Stimulated activated memory B cell treated with anti-CD40 and anti-IgM and Interleukin-4, amounts not matched to agents 10 μg/mL and 1 μg/mL and 100 μg/mL, for 72 hours (primary cell): ENCODE results near the gene TRIM40.

Experiments used
- ATAC-seq: fragments of 150-1000 bp; cut with Tn5 transposase; 2 replicates; pipeline ENCODE4 v1.10.0; 2021
- H3K27ac Mint-ChIP-seq: one replicate; pipeline ENCODE4 v1.8.0; 2022; ENCODE audit warnings: mild to moderate bottlenecking, mixed read lengths
- H3K27me3 Mint-ChIP-seq: one replicate; pipeline ENCODE4 v1.8.0; 2022; ENCODE audit warnings: mixed read lengths
- H3K36me3 Mint-ChIP-seq: one replicate; pipeline ENCODE4 v1.8.0; 2022; ENCODE audit warnings: mixed read lengths
- H3K4me1 Mint-ChIP-seq: one replicate; pipeline ENCODE4 v1.8.0; 2022; ENCODE audit warnings: mixed read lengths
- H3K4me3 Mint-ChIP-seq: one replicate; pipeline ENCODE4 v1.8.0; 2022; ENCODE audit warnings: mild to moderate bottlenecking, moderate library complexity, mixed read lengths
- H3K9me3 Mint-ChIP-seq: one replicate; pipeline ENCODE4 v1.8.0; 2022; ENCODE audit warnings: mixed read lengths

TRIM40 gene

DNA sequence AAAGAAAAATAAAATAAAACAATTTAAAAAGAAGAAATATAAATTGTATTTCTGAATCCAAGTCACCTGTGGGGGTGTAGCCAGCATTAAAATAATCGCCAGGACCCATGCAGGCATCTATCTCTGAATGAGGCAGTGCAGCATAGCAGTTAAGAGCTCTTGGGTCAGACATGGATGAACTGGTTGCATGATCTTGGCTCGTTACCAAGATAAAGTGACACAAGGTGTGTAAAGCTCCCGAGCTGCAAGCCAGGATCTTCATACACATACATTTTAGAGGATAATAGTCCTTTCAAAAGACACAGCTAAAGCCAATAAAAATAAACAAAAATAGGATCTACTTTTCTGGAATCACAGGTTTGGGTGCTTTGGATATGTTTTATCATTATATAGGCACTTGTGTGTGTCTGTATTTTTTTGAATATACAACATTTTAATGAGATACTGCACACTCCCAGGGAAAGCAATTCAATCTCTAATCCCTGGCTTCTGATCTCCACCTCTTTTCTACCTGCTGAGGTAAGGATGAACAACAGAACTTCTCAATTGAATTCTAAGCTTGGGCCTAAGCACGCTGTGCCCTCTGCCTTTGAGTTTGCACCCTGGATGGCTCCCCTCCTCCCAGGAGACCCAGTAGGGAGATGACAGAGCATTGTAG, 16.2 kb downstream of the TRIM40 start:
- H3K27ac Mint-ChIP-seq: no peak overlapping the region
- no peak overlapping the region for H3K4me3 Mint-ChIP-seq
- peaks cover 53% of the 10 kb centered on the region for H3K27me3 Mint-ChIP-seq
- ATAC-seq: no peak
- H3K4me1 Mint-ChIP-seq: no peaks in the 10 kb centered on the region
- no peaks in the 10 kb centered on the region for H3K9me3 Mint-ChIP-seq
- H3K36me3 Mint-ChIP-seq: no peaks in the 10 kb centered on the region

DNA sequence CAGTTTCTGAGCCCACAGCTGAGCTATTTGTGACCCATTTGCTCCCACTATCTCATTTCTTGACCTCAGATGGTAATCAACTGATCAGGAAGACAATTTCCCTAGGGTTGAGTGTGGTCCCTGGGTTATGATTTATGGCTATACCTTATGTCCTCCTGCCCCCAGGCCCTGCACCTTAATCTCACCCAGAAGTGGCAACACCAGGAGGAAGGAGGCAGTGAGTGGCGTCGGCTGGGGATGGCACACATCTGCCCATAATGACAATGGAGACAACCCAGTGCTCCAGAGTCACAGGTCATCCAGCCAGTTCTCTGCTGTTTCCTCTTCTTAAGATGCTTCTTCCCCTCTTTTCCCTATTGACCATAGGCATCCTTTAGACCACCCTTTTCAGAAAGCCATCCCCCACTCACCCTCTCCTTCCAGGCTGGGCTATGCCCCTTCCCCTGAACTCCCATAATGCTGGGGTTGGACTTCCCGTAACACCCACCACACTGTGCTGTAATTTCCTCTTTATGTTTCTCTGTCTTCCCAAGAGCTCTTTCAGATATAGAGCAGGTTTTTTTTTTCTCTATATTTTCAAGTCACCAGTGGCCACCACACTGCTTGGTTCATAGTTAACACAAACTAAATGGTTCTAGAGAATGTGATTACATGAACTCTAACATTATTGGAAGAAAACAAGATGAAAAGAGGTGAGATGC, 17.1 kb downstream of the TRIM40 start:
- Mint-ChIP-seq H3K27me3 (peaks cover 46% of the 10 kb centered on the region), H3K9me3 (no peaks in the 10 kb centered on the region), H3K27ac (no peak overlapping the region), H3K4me1 (peaks cover 2% of the 10 kb centered on the region), H3K4me3 (no peak overlapping the region), H3K36me3 (no peaks in the 10 kb centered on the region)
- no peak for ATAC-seq

DNA sequence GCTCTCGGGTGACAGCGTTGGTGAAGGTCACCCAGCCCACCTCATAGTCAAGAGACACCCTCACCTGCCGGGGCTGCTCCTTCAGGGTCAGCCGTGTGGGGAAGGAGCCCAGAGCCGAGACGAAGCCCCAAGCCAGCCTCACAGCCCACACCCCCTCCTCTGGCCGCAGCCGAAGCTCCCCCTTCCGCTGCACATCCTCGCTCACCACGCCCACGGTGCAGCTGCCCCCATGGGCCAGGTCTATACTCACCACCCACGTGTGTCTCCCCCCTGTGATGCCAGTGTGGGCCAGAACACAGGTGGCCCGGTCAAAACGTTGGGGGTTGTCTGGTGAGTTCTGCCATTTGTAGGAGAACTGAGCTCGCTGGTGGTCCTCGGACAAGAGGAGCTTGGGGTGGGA, 18.1 kb downstream of the TRIM40 start:
- ATAC-seq: no peak
- no peak overlapping the region for H3K27ac Mint-ChIP-seq
- H3K27me3 Mint-ChIP-seq: peaks cover 37% of the 10 kb centered on the region
- no peaks in the 10 kb centered on the region for H3K9me3 Mint-ChIP-seq
- H3K4me3 Mint-ChIP-seq: no peak overlapping the region
- H3K36me3 Mint-ChIP-seq: no peaks in the 10 kb centered on the region
- peaks cover 10% of the 10 kb centered on the region for H3K4me1 Mint-ChIP-seq

DNA sequence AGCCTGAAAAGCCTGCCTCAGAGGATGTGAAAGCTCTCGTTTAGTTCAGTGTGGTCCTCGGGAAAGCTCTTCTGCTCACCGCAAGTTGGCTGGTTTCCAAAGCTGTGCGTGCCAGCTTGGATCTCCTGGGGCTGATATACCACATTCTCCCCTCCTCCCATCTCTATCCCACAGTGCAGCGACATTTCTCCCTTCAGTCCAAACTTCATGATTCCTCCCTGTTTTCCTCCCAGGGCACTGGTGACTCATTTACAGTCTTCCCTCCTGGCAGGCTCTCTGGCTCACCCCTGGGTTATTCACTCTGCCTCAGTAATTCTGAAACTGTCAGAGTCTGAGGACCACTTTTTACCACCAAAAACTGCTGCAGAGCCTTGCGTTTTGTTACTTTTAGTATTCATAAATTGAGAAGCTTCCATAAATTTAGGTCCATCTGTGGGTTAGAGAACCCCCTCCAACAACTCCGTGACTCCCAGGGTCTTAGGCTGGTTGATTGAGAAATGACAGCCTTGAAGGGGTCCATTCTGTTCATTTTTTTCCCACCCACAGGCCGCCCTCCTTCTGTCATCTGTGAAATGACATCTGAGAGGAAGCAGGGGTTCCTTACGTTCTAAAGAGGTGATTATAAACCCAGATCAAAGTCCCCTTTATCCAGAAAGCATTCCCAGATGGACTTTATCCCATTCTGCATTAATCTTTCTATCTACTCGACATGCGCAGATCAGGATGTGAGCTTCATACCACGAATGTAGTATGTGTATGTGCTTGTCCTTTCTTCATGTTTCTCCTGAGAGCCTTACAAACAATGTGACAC, 19.0 kb downstream of the TRIM40 start:
- peaks cover 35% of the 10 kb centered on the region for H3K27me3 Mint-ChIP-seq
- peaks cover 10% of the 10 kb centered on the region for H3K4me1 Mint-ChIP-seq
- no peak overlapping the region for H3K27ac Mint-ChIP-seq
- no peaks in the 10 kb centered on the region for H3K36me3 Mint-ChIP-seq
- H3K4me3 Mint-ChIP-seq: no peak overlapping the region
- no peaks in the 10 kb centered on the region for H3K9me3 Mint-ChIP-seq
- no peak for ATAC-seq

GRCh38 chr6:30155520-30156261, 19.8 kb downstream of the TRIM40 start:
- no peak overlapping the region for H3K27ac Mint-ChIP-seq
- H3K27me3 Mint-ChIP-seq: peaks cover 27% of the 10 kb centered on the region
- H3K9me3 Mint-ChIP-seq: no peaks in the 10 kb centered on the region
- no peak for ATAC-seq
- no peak overlapping the region for H3K4me3 Mint-ChIP-seq
- peaks cover 10% of the 10 kb centered on the region for H3K4me1 Mint-ChIP-seq
- H3K36me3 Mint-ChIP-seq: no peaks in the 10 kb centered on the region

GRCh38 chr6:30156262-30156599, 20.3 kb downstream of the TRIM40 start:
- no peak overlapping the region for H3K27ac Mint-ChIP-seq
- H3K27me3 Mint-ChIP-seq: peaks cover 26% of the 10 kb centered on the region
- ATAC-seq: no peak
- H3K4me1 Mint-ChIP-seq: peaks cover 10% of the 10 kb centered on the region
- H3K4me3 Mint-ChIP-seq: no peak overlapping the region
- no peaks in the 10 kb centered on the region for H3K9me3 Mint-ChIP-seq
- no peaks in the 10 kb centered on the region for H3K36me3 Mint-ChIP-seq

- Mint-ChIP-seq H3K27me3 (peaks cover 26% of the 10 kb centered on the region), H3K4me1 (peaks cover 10% of the 10 kb centered on the region), H3K36me3 (no peaks in the 10 kb centered on the region), H3K27ac (no peak overlapping the region), H3K4me3 (no peak overlapping the region), H3K9me3 (no peaks in the 10 kb centered on the region)
- ATAC-seq: no peak
These were observed 20.8 kb downstream of the TRIM40 start for GRCh38 chr6:30156774-30157173.

DNA sequence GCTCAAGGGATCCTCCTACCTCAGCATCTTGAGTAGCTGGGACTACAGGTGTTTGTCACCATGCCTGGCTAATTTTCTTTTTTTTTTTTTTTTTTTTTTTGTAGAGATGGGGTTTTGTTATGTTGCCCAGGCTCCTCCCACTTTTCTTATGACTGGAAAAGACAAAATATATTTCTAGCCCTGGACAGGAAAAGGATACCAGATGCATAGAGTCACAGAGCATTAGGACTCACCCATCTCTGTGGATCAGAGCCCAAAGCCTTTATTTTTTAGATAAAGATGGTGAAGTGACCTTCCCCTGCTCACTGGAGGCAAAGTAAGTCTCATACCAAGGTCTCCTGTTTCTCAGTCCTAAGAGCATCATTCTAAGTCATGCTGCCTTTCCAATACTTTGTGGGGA, 21.6 kb downstream of the TRIM40 start:
- no peak for ATAC-seq
- H3K27ac Mint-ChIP-seq: no peak overlapping the region
- peaks cover 26% of the 10 kb centered on the region for H3K27me3 Mint-ChIP-seq
- H3K4me1 Mint-ChIP-seq: peaks cover 10% of the 10 kb centered on the region
- no peaks in the 10 kb centered on the region for H3K9me3 Mint-ChIP-seq
- H3K36me3 Mint-ChIP-seq: no peaks in the 10 kb centered on the region
- no peak overlapping the region for H3K4me3 Mint-ChIP-seq

DNA sequence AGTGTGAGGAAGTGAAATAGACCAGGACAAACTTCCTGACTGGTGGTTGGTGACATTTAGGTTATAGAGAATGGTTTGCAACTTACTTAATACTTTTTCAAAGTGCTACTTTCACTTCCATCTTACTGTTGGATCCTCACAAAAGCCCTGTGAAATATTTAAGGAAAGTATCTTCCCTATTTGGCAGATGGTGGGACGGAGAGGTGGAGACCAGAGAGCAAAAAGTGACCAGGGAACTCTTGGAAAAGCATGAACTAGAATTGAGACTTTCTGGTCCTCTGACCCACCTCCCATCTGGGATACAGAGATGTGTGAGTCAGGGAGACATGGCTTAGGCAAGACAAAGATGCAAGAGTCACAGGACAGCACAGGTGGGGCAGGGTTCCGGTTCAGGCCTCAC, 22.1 kb downstream of the TRIM40 start:
- ATAC-seq: no peak
- peaks cover 10% of the 10 kb centered on the region for H3K4me1 Mint-ChIP-seq
- peaks cover 23% of the 10 kb centered on the region for H3K27me3 Mint-ChIP-seq
- no peak overlapping the region for H3K27ac Mint-ChIP-seq
- no peaks in the 10 kb centered on the region for H3K9me3 Mint-ChIP-seq
- H3K36me3 Mint-ChIP-seq: no peaks in the 10 kb centered on the region
- H3K4me3 Mint-ChIP-seq: no peak overlapping the region

DNA sequence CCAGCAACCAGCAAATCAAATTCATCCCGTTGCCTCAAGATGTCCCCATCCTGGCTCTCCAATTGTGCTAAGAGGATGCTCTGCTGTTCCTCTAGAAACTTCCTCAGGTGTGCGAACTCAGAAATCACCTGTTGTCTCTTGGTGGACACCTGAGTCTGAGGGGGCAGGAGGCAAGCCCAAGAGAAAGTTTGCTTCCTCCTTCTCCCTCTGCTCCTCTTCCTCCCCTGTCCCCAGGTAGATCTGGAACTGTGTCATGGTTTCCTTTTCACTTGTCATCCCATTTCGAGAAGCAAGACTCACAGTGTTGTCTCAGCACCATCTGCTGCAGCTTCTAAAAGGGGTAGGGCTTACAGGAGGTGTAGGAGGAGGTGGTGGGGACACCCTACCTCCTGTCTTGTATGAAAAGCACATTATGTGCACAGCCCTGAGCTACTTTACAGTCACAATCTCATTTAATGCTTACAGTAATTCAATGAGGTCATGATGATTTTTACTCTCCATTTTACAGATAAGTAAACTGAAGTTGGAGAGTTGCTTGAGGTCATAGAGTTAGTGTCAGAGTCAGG, 22.6 kb downstream of the TRIM40 start:
- Mint-ChIP-seq H3K4me3 (no peak overlapping the region), H3K27ac (no peak overlapping the region), H3K4me1 (peaks cover 10% of the 10 kb centered on the region), H3K27me3 (peaks cover 23% of the 10 kb centered on the region), H3K9me3 (no peaks in the 10 kb centered on the region), H3K36me3 (no peaks in the 10 kb centered on the region)
- no peak for ATAC-seq

GRCh38 chr6:30160008-30160784, 24.3 kb downstream of the TRIM40 start:
- no peak overlapping the region for H3K4me3 Mint-ChIP-seq
- H3K27ac Mint-ChIP-seq: no peak overlapping the region
- no peaks in the 10 kb centered on the region for H3K36me3 Mint-ChIP-seq
- no peak for ATAC-seq
- H3K9me3 Mint-ChIP-seq: no peaks in the 10 kb centered on the region
- peaks cover 23% of the 10 kb centered on the region for H3K27me3 Mint-ChIP-seq
- H3K4me1 Mint-ChIP-seq: peaks cover 10% of the 10 kb centered on the region

- H3K36me3 Mint-ChIP-seq: no peaks in the 10 kb centered on the region
- peaks cover 25% of the 10 kb centered on the region for H3K27me3 Mint-ChIP-seq
- no peak for ATAC-seq
- H3K27ac Mint-ChIP-seq: no peak within 1 kb of the TSS
- no peaks in the 10 kb centered on the region for H3K9me3 Mint-ChIP-seq
- peaks cover 10% of the 10 kb centered on the region for H3K4me1 Mint-ChIP-seq
- H3K4me3 Mint-ChIP-seq: no peak within 1 kb of the TSS
These were observed 25.0 kb downstream of the TRIM40 start, which contains the start of gene TRIM10 for GRCh38 chr6:30160785-30161531. TRIM10 (minus strand) TSS chr6:30161211; CDS start chr6:30160858, 353 bp downstream.

GRCh38 chr6:30162265-30163089, 26.5 kb downstream of the TRIM40 start:
- Mint-ChIP-seq H3K27me3 (peaks cover 35% of the 10 kb centered on the region), H3K4me3 (no peak overlapping the region), H3K36me3 (no peaks in the 10 kb centered on the region), H3K9me3 (no peaks in the 10 kb centered on the region), H3K27ac (no peak overlapping the region), H3K4me1 (peaks cover 10% of the 10 kb centered on the region)
- peak; percentile 35 for ATAC-seq
